Stimulated activated CD8-positive, alpha-beta memory T cell treated with anti-CD3 and anti-CD28 coated beads, Interleukin-7, amount 100 ng/mL, for 24 hours (primary cell): ENCODE measurements around the gene C11orf58.

Source experiments
- DNase-seq: peaks from one replicate; pipeline ENCODE4 v3.0.0-alpha.2; 2020; ENCODE audit warnings: low read depth

The C11orf58 gene

GRCh38 chr11:16769386-16769785 is 30.9 kb downstream of the C11orf58 start:
- DNase-seq, result no peak

- DNase-seq, result no peak
These were observed 31.6 kb downstream of the C11orf58 start for GRCh38 chr11:16770016-16770415.

GRCh38 chr11:16771350-16772140 is 33.1 kb downstream of the C11orf58 start:
- DNase-seq, result no peak

GRCh38 chr11:16772141-16772512 is 33.7 kb downstream of the C11orf58 start:
- DNase-seq, result no peak

GRCh38 chr11:16773981-16774935 is 35.8 kb downstream of the C11orf58 start:
- DNase-seq, result no peak

GRCh38 chr11:16774936-16775613 is 36.6 kb downstream of the C11orf58 start:
- DNase-seq, result no peak

- DNase-seq, result no peak
These were observed 37.3 kb downstream of the C11orf58 start for GRCh38 chr11:16775614-16776283.

- no peak for DNase-seq
These were observed 38.5 kb downstream of the C11orf58 start for GRCh38 chr11:16776711-16777612.

GRCh38 chr11:16777613-16777975 is 39.1 kb downstream of the C11orf58 start:
- no peak for DNase-seq

GRCh38 chr11:16778286-16778685 is 39.8 kb downstream of the C11orf58 start:
- no peak for DNase-seq

- no peak for DNase-seq
These were observed 40.4 kb downstream of the C11orf58 start for GRCh38 chr11:16778876-16779275.

- DNase-seq, result no peak
These were observed 41.0 kb downstream of the C11orf58 start for GRCh38 chr11:16779436-16779835.

GRCh38 chr11:16780146-16780545 is 41.7 kb downstream of the C11orf58 start:
- no peak for DNase-seq

- no peak for DNase-seq
These were observed 42.5 kb downstream of the C11orf58 start for GRCh38 chr11:16780698-16781550.

GRCh38 chr11:16781936-16782919 is 43.8 kb downstream of the C11orf58 start:
- DNase-seq, result no peak

- no peak for DNase-seq
These were observed 44.9 kb downstream of the C11orf58 start for GRCh38 chr11:16783321-16783801.

- DNase-seq, result no peak
These were observed 45.6 kb downstream of the C11orf58 start for GRCh38 chr11:16784097-16784496.

- DNase-seq, result no peak
These were observed 46.2 kb downstream of the C11orf58 start for GRCh38 chr11:16784666-16785065.
